Measurements from ENCODE around the gene NGDN.

DNA sequence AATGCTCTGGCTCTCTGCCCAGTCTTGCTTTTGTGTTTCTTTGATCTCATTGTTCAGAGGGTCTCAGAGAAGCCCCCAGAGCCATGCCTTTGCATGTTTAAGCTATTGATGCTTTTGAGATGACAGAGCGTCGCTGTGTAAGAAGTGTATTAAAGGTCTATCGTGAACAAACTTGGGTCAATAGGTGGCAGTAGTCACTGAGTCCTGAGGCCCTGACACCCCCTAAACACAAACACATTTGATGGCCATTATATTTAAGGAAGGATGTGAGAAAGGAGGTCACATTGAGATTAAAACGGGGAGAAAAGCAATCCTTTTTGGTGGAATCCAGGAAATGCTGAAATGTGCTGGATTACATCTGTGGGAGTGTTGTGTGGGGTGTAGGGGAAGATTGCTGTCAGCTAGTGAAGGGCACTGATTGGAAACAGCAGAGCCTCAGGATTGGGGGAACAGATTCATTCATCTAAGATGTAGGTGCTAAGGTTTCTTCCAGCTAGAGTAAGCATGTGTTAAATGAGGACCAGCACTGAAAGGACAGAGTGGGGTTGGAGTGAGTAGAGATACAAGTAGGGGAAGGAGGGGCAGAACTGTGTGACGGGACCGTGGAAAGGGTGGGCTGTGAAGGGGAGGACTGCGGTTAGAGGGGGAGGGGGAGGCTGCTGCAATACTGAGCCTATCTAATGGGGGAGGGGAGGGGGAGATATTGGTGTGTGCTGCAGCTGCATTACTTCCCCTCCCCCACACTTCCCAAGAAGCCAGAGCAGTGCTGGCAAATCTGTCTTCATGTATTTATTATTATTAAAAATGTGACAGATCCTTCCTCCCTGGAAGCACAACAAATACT, 12.7 kb downstream of the NGDN start:
- TF ChIP-seq, protein P1, sequence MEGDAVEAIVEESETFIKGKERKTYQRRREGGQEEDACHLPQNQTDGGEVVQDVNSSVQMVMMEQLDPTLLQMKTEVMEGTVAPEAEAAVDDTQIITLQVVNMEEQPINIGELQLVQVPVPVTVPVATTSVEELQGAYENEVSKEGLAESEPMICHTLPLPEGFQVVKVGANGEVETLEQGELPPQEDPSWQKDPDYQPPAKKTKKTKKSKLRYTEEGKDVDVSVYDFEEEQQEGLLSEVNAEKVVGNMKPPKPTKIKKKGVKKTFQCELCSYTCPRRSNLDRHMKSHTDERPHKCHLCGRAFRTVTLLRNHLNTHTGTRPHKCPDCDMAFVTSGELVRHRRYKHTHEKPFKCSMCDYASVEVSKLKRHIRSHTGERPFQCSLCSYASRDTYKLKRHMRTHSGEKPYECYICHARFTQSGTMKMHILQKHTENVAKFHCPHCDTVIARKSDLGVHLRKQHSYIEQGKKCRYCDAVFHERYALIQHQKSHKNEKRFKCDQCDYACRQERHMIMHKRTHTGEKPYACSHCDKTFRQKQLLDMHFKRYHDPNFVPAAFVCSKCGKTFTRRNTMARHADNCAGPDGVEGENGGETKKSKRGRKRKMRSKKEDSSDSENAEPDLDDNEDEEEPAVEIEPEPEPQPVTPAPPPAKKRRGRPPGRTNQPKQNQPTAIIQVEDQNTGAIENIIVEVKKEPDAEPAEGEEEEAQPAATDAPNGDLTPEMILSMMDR (IDR thresholded peaks at IDR 0.05; ENCODE audit: insufficient read depth, low read length), result no peak
- TF ChIP-seq POLR2AphosphoS5 (IDR thresholded peaks at IDR 0.05; ENCODE audit: low read depth) (no peak), GABPA (IDR thresholded peaks at IDR 0.05; ENCODE audit: low read depth) (no peak)
- TF ChIP-seq, protein P2, sequence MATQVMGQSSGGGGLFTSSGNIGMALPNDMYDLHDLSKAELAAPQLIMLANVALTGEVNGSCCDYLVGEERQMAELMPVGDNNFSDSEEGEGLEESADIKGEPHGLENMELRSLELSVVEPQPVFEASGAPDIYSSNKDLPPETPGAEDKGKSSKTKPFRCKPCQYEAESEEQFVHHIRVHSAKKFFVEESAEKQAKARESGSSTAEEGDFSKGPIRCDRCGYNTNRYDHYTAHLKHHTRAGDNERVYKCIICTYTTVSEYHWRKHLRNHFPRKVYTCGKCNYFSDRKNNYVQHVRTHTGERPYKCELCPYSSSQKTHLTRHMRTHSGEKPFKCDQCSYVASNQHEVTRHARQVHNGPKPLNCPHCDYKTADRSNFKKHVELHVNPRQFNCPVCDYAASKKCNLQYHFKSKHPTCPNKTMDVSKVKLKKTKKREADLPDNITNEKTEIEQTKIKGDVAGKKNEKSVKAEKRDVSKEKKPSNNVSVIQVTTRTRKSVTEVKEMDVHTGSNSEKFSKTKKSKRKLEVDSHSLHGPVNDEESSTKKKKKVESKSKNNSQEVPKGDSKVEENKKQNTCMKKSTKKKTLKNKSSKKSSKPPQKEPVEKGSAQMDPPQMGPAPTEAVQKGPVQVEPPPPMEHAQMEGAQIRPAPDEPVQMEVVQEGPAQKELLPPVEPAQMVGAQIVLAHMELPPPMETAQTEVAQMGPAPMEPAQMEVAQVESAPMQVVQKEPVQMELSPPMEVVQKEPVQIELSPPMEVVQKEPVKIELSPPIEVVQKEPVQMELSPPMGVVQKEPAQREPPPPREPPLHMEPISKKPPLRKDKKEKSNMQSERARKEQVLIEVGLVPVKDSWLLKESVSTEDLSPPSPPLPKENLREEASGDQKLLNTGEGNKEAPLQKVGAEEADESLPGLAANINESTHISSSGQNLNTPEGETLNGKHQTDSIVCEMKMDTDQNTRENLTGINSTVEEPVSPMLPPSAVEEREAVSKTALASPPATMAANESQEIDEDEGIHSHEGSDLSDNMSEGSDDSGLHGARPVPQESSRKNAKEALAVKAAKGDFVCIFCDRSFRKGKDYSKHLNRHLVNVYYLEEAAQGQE (IDR thresholded peaks at IDR 0.05; ENCODE audit: insufficient replicate concordance, low read depth), result no peak

All from HL-60 (cell line).